HCT116 (cell line): ENCODE measurements around the gene RGSL1.

Experiments
- CTCF ChIP-seq, 3 experiments: fragments of 200-600 bp in 1 of 3; sonication (generic) in 1 of 3; IDR thresholded peaks in 2 of 3; conservative IDR thresholded peaks in 1 of 3; 2 replicates each; pipeline ENCODE4 v1.5.1; 2012 to 2017; ENCODE audit warnings: low read depth in 2 of 3, low read length in 2 of 3, antibody characterized with exemption in 1 of 3, borderline replicate concordance in 1 of 3, control low read depth in 1 of 3, mild to moderate bottlenecking in 1 of 3, mixed read lengths in 1 of 3, mixed run types in 1 of 3, moderate library complexity in 1 of 3; ENCODE audit not compliant: insufficient read depth in 1 of 3
- MAX ChIP-seq: IDR thresholded peaks from 2 replicates; pipeline ENCODE4 v1.6.1; 2012
- RAD21 ChIP-seq: IDR thresholded peaks from 2 replicates; pipeline ENCODE4 v1.6.1; 2012; ENCODE audit warnings: low read depth, mild to moderate bottlenecking
- SIN3A ChIP-seq: IDR thresholded peaks from 2 replicates; pipeline ENCODE4 v1.6.1; 2012; ENCODE audit warnings: low read depth

- no peak for TF ChIP-seq SIN3A
- no peak for TF ChIP-seq CTCF (IDR thresholded peaks at IDR 0.05 in 2 of 3, conservative IDR thresholded peaks at IDR 0.05 in 1 of 3; ENCODE audit: borderline replicate concordance in 1 of 3, insufficient read depth in 1 of 3, low read depth in 2 of 3, low read length in 2 of 3)
- no peak for TF ChIP-seq MAX
- TF ChIP-seq RAD21 = no peak
These were observed 134.8 kb downstream of the RGSL1 start for GRCh38 chr1:182584746-182585145.
